Esophagus squamous epithelium (tissue), 4 donors: ENCODE results near the gene RELN.

Experiments used
- POLR2A ChIP-seq, 4 donors: fragments of 450-650 bp; IDR thresholded peaks; one replicate each; pipeline ENCODE4 v1.6.1; 2017; ENCODE audit warnings: antibody characterized with exemption in 4 of 4, mild to moderate bottlenecking in 4 of 4, moderate library complexity in 3 of 4
- TF ChIP-seq, protein P1 (sequence below), 6 experiments: fragments of 450-650 bp in 4 of 6; fragments of 200-600 bp in 2 of 6; sonication (generic) in 2 of 6; IDR thresholded peaks; one replicate each; pipeline ENCODE4 v1.5.1; 2016 to 2019; ENCODE audit warnings: antibody characterized with exemption in 6 of 6, mild to moderate bottlenecking in 4 of 6, moderate library complexity in 4 of 6

DNA sequence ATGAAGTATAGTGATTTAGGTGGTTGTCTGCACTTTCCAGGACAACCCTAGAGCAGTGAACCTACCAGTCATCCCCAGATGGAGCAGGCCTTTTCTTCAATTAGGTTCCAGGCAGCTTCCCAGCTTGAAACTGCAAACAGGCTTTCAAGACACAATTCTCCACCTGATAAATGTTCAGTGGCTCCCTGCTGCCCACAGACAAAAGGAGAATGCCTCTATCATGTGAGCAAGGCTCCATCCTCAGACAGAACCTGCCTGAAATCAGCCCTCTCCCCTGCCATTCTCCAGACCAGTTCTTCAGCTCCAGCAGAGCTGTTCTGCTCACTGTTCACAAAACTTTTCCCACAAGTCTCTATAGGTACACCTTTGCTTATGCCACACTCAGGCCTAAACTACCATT, 22.1 kb downstream of the RELN start:
- no peak for TF ChIP-seq POLR2A (IDR thresholded peaks at IDR 0.05)
- TF ChIP-seq, protein P1, sequence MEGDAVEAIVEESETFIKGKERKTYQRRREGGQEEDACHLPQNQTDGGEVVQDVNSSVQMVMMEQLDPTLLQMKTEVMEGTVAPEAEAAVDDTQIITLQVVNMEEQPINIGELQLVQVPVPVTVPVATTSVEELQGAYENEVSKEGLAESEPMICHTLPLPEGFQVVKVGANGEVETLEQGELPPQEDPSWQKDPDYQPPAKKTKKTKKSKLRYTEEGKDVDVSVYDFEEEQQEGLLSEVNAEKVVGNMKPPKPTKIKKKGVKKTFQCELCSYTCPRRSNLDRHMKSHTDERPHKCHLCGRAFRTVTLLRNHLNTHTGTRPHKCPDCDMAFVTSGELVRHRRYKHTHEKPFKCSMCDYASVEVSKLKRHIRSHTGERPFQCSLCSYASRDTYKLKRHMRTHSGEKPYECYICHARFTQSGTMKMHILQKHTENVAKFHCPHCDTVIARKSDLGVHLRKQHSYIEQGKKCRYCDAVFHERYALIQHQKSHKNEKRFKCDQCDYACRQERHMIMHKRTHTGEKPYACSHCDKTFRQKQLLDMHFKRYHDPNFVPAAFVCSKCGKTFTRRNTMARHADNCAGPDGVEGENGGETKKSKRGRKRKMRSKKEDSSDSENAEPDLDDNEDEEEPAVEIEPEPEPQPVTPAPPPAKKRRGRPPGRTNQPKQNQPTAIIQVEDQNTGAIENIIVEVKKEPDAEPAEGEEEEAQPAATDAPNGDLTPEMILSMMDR (IDR thresholded peaks at IDR 0.05): no peak
